ENCODE results near the gene TMEM165.

TMEM165 gene

DNA sequence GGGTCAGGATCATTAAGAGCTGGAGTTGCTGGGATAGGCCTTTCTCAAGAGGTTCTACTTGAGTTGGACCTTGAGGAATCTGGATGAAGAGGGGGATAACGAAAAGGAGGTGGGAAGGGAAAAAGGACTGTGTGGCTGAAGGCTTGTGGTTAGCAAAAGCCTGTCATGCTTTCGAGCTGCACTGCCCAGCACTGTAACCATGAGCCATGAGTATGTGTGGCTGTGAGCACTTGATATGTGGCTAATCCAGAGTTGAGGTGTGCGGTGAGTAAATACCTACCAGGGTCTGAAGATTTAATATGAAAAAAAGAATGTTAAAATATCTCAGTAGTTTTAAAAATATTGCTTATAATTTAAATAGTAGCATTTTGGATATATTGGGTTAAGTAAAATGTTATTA, 11.4 kb downstream of the TMEM165 start:
- Histone ChIP-seq H3K4me3 (ENCODE audit: insufficient read depth, low read length, poor library complexity, severe bottlenecking) (no peak overlapping the region), H3K27ac (ENCODE audit: low read depth, low read length) (no peak overlapping the region), H3K4me2 (ENCODE audit: low read depth, low read length, poor library complexity, severe bottlenecking) (no peak overlapping the region), H2AFZ (ENCODE audit: low read depth, low read length, severe bottlenecking) (no peak overlapping the region), H3K9me3 (ENCODE audit: insufficient read depth, low read length) (no peaks in the 10 kb centered on the region), H3F3A (ENCODE audit: insufficient read depth) (no peaks in the 10 kb centered on the region), H3K27me3 (ENCODE audit: low read length) (no peaks in the 10 kb centered on the region), H3K79me2 (ENCODE audit: insufficient read depth, low read length) (peaks cover 85% of the 10 kb centered on the region), H3K9me2 (replicated peaks; ENCODE audit: insufficient read depth, low read length) (no peaks in the 10 kb centered on the region), H3K36me3 (ENCODE audit: low read length) (peaks cover 3% of the 10 kb centered on the region; the same call in 1 of the 2 replicates), H4K20me1 (ENCODE audit: low read depth, low read length) (no peaks in the 10 kb centered on the region), H3K9ac (ENCODE audit: low read length) (no peak overlapping the region)
- TF ChIP-seq EZH2phosphoT487 (conservative IDR thresholded peaks at IDR 0.05; ENCODE audit: low read length), result no peak
- no peak for TF ChIP-seq CTCF (IDR thresholded peaks at IDR 0.05; ENCODE audit: insufficient read depth, low read length, poor library complexity, severe bottlenecking)

DNA sequence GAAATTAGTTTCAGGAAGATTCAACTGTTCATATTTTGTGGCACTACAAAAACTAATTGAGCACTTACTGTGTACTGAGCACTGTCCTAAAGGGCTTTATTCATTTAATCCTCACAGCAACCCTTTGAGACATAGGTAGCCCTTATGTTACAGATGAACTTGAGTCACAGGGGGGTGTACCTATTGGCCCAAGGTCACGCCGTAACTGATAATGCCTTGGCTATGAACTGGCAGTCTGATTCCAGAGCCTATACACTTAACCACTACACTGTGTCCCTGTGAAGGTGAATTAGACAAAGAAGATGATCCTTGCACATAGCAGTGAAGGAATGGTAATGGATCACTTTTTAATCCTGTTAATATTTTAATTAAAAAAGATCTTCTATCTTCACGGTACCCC, 12.0 kb downstream of the TMEM165 start:
- no peak overlapping the region for H3K27ac ChIP-seq (ENCODE audit: low read depth, low read length)
- H3K27me3 ChIP-seq (ENCODE audit: low read length), result no peaks in the 10 kb centered on the region
- H3F3A ChIP-seq (ENCODE audit: insufficient read depth), result no peaks in the 10 kb centered on the region
- H3K36me3 ChIP-seq (ENCODE audit: low read length), result peaks cover 3% of the 10 kb centered on the region; the same call in 1 of the 2 replicates
- H3K9me2 ChIP-seq (replicated peaks; ENCODE audit: insufficient read depth, low read length), result no peaks in the 10 kb centered on the region
- H3K9me3 ChIP-seq (ENCODE audit: insufficient read depth, low read length), result no peaks in the 10 kb centered on the region
- no peak for TF ChIP-seq CTCF (IDR thresholded peaks at IDR 0.05; ENCODE audit: insufficient read depth, low read length, poor library complexity, severe bottlenecking)
- TF ChIP-seq EZH2phosphoT487 (conservative IDR thresholded peaks at IDR 0.05; ENCODE audit: low read length), result no peak
- H2AFZ ChIP-seq (ENCODE audit: low read depth, low read length, severe bottlenecking), result no peak overlapping the region
- no peak overlapping the region for H3K4me2 ChIP-seq (ENCODE audit: low read depth, low read length, poor library complexity, severe bottlenecking)
- H4K20me1 ChIP-seq (ENCODE audit: low read depth, low read length), result no peaks in the 10 kb centered on the region
- no peak overlapping the region for H3K4me3 ChIP-seq (ENCODE audit: insufficient read depth, low read length, poor library complexity, severe bottlenecking)
- peaks cover 85% of the 10 kb centered on the region for H3K79me2 ChIP-seq (ENCODE audit: insufficient read depth, low read length)
- no peak overlapping the region for H3K9ac ChIP-seq (ENCODE audit: low read length)

GRCh38 chr4:55409468-55410171, 13.9 kb downstream of the TMEM165 start:
- H3K9ac ChIP-seq (ENCODE audit: low read length), result no peak overlapping the region
- TF ChIP-seq EZH2phosphoT487 (conservative IDR thresholded peaks at IDR 0.05; ENCODE audit: low read length), result no peak
- H3K36me3 ChIP-seq (ENCODE audit: low read length), result peaks cover 3% of the 10 kb centered on the region; the same call in 1 of the 2 replicates
- no peak overlapping the region for H3K4me2 ChIP-seq (ENCODE audit: low read depth, low read length, poor library complexity, severe bottlenecking)
- no peaks in the 10 kb centered on the region for H3K9me2 ChIP-seq (replicated peaks; ENCODE audit: insufficient read depth, low read length)
- H4K20me1 ChIP-seq (ENCODE audit: low read depth, low read length), result no peaks in the 10 kb centered on the region
- no peaks in the 10 kb centered on the region for H3K27me3 ChIP-seq (ENCODE audit: low read length)
- no peak overlapping the region for H2AFZ ChIP-seq (ENCODE audit: low read depth, low read length, severe bottlenecking)
- no peak overlapping the region for H3K4me3 ChIP-seq (ENCODE audit: insufficient read depth, low read length, poor library complexity, severe bottlenecking)
- H3K27ac ChIP-seq (ENCODE audit: low read depth, low read length), result no peak overlapping the region
- no peaks in the 10 kb centered on the region for H3F3A ChIP-seq (ENCODE audit: insufficient read depth)
- peaks cover 71% of the 10 kb centered on the region for H3K79me2 ChIP-seq (ENCODE audit: insufficient read depth, low read length)
- H3K9me3 ChIP-seq (ENCODE audit: insufficient read depth, low read length), result no peaks in the 10 kb centered on the region

DNA sequence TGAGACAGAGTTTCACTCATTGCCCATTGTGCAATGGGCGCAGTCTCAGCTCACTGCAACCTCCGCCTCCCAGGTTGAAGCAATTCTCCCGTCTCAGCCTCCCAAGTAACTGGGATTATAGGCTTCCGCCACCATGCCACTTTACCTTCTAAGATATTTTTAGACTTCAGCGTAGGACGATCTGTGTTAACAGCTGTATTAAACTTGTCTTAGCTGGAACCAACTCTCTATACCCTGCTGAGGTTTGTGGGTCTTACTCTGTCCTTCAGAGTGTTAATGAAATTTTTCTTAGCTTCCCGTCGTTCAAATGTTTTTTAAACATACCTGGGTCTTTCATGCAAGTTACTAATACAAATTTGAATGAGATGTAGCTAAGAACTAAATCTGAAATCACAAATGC, 14.7 kb downstream of the TMEM165 start:
- H2AFZ ChIP-seq (ENCODE audit: low read depth, low read length, severe bottlenecking), result no peak overlapping the region
- no peaks in the 10 kb centered on the region for H3K27me3 ChIP-seq (ENCODE audit: low read length)
- H3K9me2 ChIP-seq (replicated peaks; ENCODE audit: insufficient read depth, low read length), result no peaks in the 10 kb centered on the region
- TF ChIP-seq CTCF (IDR thresholded peaks at IDR 0.05; ENCODE audit: insufficient read depth, low read length, poor library complexity, severe bottlenecking) (no peak), EZH2phosphoT487 (conservative IDR thresholded peaks at IDR 0.05; ENCODE audit: low read length) (no peak)
- peaks cover 3% of the 10 kb centered on the region; the same call in 1 of the 2 replicates for H3K36me3 ChIP-seq (ENCODE audit: low read length)
- no peak overlapping the region for H3K4me2 ChIP-seq (ENCODE audit: low read depth, low read length, poor library complexity, severe bottlenecking)
- H3K9ac ChIP-seq (ENCODE audit: low read length), result no peak overlapping the region
- no peak overlapping the region for H3K4me3 ChIP-seq (ENCODE audit: insufficient read depth, low read length, poor library complexity, severe bottlenecking)
- H3K79me2 ChIP-seq (ENCODE audit: insufficient read depth, low read length), result peaks cover 63% of the 10 kb centered on the region
- H3K9me3 ChIP-seq (ENCODE audit: insufficient read depth, low read length), result no peaks in the 10 kb centered on the region
- H3K27ac ChIP-seq (ENCODE audit: low read depth, low read length), result no peak overlapping the region
- no peaks in the 10 kb centered on the region for H4K20me1 ChIP-seq (ENCODE audit: low read depth, low read length)
- H3F3A ChIP-seq (ENCODE audit: insufficient read depth), result no peaks in the 10 kb centered on the region
